ENCODE data around the gene ABCB4.
A peak's percentile ranks its signal among the peaks of the same experiment; 100 is the strongest.

Gene ABCB4

GRCh38 chr7:87391020-87391701 is 84.3 kb downstream of the ABCB4 start:
- Histone ChIP-seq H3K36me3 (ENCODE audit: control insufficient read depth in 4 of 4, insufficient read depth in 4 of 4, low read length in 3 of 4) (peaks cover 4 to 38% (median 9%) of the 10 kb centered on the region in 4 experiments), H3K9me3 (ENCODE audit: control extremely low read depth in 1 of 5, control insufficient read depth in 4 of 5, insufficient read depth in 2 of 5, low read depth in 1 of 5, low read length in 4 of 5) (peaks cover 0 to 9% (median 3%) of the 10 kb centered on the region in 5 experiments), H3K27ac (ENCODE audit: insufficient read depth in 1 of 2, low read depth in 1 of 2, low read length in 2 of 2, poor library complexity in 1 of 2, severe bottlenecking in 2 of 2) (no peak overlapping the region), H3K4me3 (ENCODE audit: control insufficient read depth in 1 of 7, extremely low read depth in 1 of 7, insufficient read depth in 4 of 7, low read depth in 2 of 7, low read length in 6 of 7) (no peak overlapping the region), H3K27me3 (replicated peaks in 2 of 5; ENCODE audit: control insufficient read depth in 4 of 5, insufficient read depth in 5 of 5, low read length in 4 of 5) (no peaks in the 10 kb centered on the region), H3K4me1 (ENCODE audit: control extremely low read depth in 1 of 4, control insufficient read depth in 4 of 4, insufficient read depth in 4 of 4, low read length in 3 of 4) (no peaks in the 10 kb centered on the region)
- WGBS (ENCODE audit: insufficient coverage) = 100% methylated on average over 7 of the region's 8 CpGs
- CTCF ChIA-PET = interaction anchor here (1.4 kb wide), 1 partner anchor 26 kb away, joined by 3 read pairs; no protein-coding TSS in a partner anchor
- DNase-seq = no peak
- POLR2A ChIA-PET = no interaction called here

DNA sequence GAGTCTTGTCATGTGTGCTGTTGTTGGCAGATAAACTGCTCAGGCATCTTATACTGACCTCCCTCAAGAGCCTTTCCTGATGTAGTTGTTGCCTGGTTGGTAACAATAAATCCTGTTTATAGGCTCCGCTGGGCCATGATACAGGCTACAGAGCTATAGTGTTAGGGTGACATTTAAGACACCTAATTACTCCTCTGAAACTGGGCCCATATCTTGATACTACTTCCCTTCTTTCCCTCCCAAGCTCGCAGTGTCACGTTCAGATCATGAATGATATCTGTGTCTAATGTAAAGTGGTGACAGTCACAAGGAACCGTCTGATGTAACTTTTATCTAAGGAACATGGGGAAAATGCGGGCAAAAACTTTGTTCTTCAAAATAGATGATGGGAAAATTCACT is 94.6 kb downstream of the ABCB4 start:
- DNase-seq = no peak
- no peak overlapping the region for H3K27ac ChIP-seq (ENCODE audit: insufficient read depth in 1 of 2, low read depth in 1 of 2, low read length in 2 of 2, poor library complexity in 1 of 2, severe bottlenecking in 2 of 2)
- peaks cover 0 to 7% (median 0%) of the 10 kb centered on the region in 5 experiments for H3K9me3 ChIP-seq (ENCODE audit: control extremely low read depth in 1 of 5, control insufficient read depth in 4 of 5, insufficient read depth in 2 of 5, low read depth in 1 of 5, low read length in 4 of 5)
- H3K36me3 ChIP-seq (ENCODE audit: control insufficient read depth in 4 of 4, insufficient read depth in 4 of 4, low read length in 3 of 4) = peaks cover 2 to 33% (median 10%) of the 10 kb centered on the region in 4 experiments
- CTCF ChIA-PET = interaction anchor here (0.8 to 1.1 kb wide), 2 partner anchors 9 to 62 kb away, joined by 3 read pairs; no protein-coding TSS in a partner anchor
- WGBS (ENCODE audit: insufficient coverage) = 100% methylated on average over 1 of the region's 5 CpGs
- POLR2A ChIA-PET = no interaction called here
- no peak overlapping the region for H3K4me3 ChIP-seq (ENCODE audit: control insufficient read depth in 1 of 7, extremely low read depth in 1 of 7, insufficient read depth in 4 of 7, low read depth in 2 of 7, low read length in 6 of 7)
- no peaks in the 10 kb centered on the region for H3K27me3 ChIP-seq (replicated peaks in 2 of 5; ENCODE audit: control insufficient read depth in 4 of 5, insufficient read depth in 5 of 5, low read length in 4 of 5)
- H3K4me1 ChIP-seq (ENCODE audit: control extremely low read depth in 1 of 4, control insufficient read depth in 4 of 4, insufficient read depth in 4 of 4, low read length in 3 of 4) = no peaks in the 10 kb centered on the region

- no peaks in the 10 kb centered on the region for H3K4me1 ChIP-seq (ENCODE audit: control extremely low read depth in 1 of 4, control insufficient read depth in 4 of 4, insufficient read depth in 4 of 4, low read length in 3 of 4)
- H3K27ac ChIP-seq (ENCODE audit: insufficient read depth in 1 of 2, low read depth in 1 of 2, low read length in 2 of 2, poor library complexity in 1 of 2, severe bottlenecking in 2 of 2) = no peak overlapping the region
- no peaks in the 10 kb centered on the region for H3K27me3 ChIP-seq (replicated peaks in 2 of 5; ENCODE audit: control insufficient read depth in 4 of 5, insufficient read depth in 5 of 5, low read length in 4 of 5)
- ChIA-PET POLR2A (no interaction called here), CTCF (no interaction called here)
- no peaks in the 10 kb centered on the region for H3K9me3 ChIP-seq (ENCODE audit: control extremely low read depth in 1 of 5, control insufficient read depth in 4 of 5, insufficient read depth in 2 of 5, low read depth in 1 of 5, low read length in 4 of 5)
- no peak for DNase-seq
- peaks cover 0 to 2% (median under 1%) of the 10 kb centered on the region in 4 experiments for H3K36me3 ChIP-seq (ENCODE audit: control insufficient read depth in 4 of 4, insufficient read depth in 4 of 4, low read length in 3 of 4)
- H3K4me3 ChIP-seq (ENCODE audit: control insufficient read depth in 1 of 7, extremely low read depth in 1 of 7, insufficient read depth in 4 of 7, low read depth in 2 of 7, low read length in 6 of 7) = no peak overlapping the region
- WGBS (ENCODE audit: insufficient coverage) = 100% methylated on average over 2 of the region's 5 CpGs
Observed at GRCh38 chr7:87375662-87376435, 99.6 kb downstream of the ABCB4 start.

DNA sequence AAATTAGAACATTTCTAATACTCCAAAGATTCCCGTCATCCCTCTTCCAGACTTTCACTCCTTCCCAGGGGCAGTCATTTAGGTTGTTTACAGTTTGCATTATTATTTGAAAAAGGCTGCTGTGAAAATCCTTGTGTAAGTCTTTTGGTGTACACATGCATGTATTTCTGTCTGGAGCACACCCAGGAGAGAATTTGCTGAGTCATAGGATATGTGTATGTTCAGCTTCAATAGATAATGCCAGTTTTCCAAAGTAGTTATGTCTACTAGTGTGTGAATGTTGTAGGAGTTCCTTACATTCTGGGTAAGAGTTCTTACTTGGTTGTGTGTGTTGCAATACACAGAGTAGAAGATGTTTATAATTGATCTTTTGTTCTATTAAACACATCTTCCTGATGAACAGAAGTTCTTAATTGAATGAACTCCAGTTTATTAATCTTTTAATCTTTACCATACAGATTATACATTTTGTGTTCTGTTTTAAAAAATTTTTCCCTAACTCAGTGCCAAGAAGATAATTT is 104.8 kb downstream of the ABCB4 start:
- no peak overlapping the region for H3K27ac ChIP-seq (ENCODE audit: insufficient read depth in 1 of 2, low read depth in 1 of 2, low read length in 2 of 2, poor library complexity in 1 of 2, severe bottlenecking in 2 of 2)
- peak in 2 of 3 donors; percentile 22 to 52 for DNase-seq
- peaks cover 0 to 8% (median 0%) of the 10 kb centered on the region in 4 experiments for H3K36me3 ChIP-seq (ENCODE audit: control insufficient read depth in 4 of 4, insufficient read depth in 4 of 4, low read length in 3 of 4)
- CTCF ChIA-PET = no interaction called here
- H3K4me3 ChIP-seq (ENCODE audit: control insufficient read depth in 1 of 7, extremely low read depth in 1 of 7, insufficient read depth in 4 of 7, low read depth in 2 of 7, low read length in 6 of 7) = no peak overlapping the region
- H3K27me3 ChIP-seq (replicated peaks in 2 of 5; ENCODE audit: control insufficient read depth in 4 of 5, insufficient read depth in 5 of 5, low read length in 4 of 5) = no peaks in the 10 kb centered on the region
- WGBS (ENCODE audit: insufficient coverage) = no CpG with 5 or more reads among the region's 1 CpG
- H3K9me3 ChIP-seq (ENCODE audit: control extremely low read depth in 1 of 5, control insufficient read depth in 4 of 5, insufficient read depth in 2 of 5, low read depth in 1 of 5, low read length in 4 of 5) = no peaks in the 10 kb centered on the region
- peaks cover 0 to 3% (median 0%) of the 10 kb centered on the region in 4 experiments for H3K4me1 ChIP-seq (ENCODE audit: control extremely low read depth in 1 of 4, control insufficient read depth in 4 of 4, insufficient read depth in 4 of 4, low read length in 3 of 4)
- POLR2A ChIA-PET = no interaction called here

GRCh38 chr7:87369216-87369615 is 106.3 kb downstream of the ABCB4 start:
- DNase-seq = no peak
- H3K4me3 ChIP-seq (ENCODE audit: control insufficient read depth in 1 of 7, extremely low read depth in 1 of 7, insufficient read depth in 4 of 7, low read depth in 2 of 7, low read length in 6 of 7) = no peak overlapping the region
- no peak overlapping the region for H3K27ac ChIP-seq (ENCODE audit: insufficient read depth in 1 of 2, low read depth in 1 of 2, low read length in 2 of 2, poor library complexity in 1 of 2, severe bottlenecking in 2 of 2)
- H3K27me3 ChIP-seq (replicated peaks in 2 of 5; ENCODE audit: control insufficient read depth in 4 of 5, insufficient read depth in 5 of 5, low read length in 4 of 5) = no peaks in the 10 kb centered on the region
- H3K36me3 ChIP-seq (ENCODE audit: control insufficient read depth in 4 of 4, insufficient read depth in 4 of 4, low read length in 3 of 4) = peaks cover 0 to 14% (median 3%) of the 10 kb centered on the region in 4 experiments
- peaks cover 0 to 3% (median 0%) of the 10 kb centered on the region in 4 experiments for H3K4me1 ChIP-seq (ENCODE audit: control extremely low read depth in 1 of 4, control insufficient read depth in 4 of 4, insufficient read depth in 4 of 4, low read length in 3 of 4)
- ChIA-PET POLR2A (no interaction called here), CTCF (no interaction called here)
- WGBS (ENCODE audit: insufficient coverage) = 100% methylated on average over 4 of the region's 4 CpGs
- no peaks in the 10 kb centered on the region for H3K9me3 ChIP-seq (ENCODE audit: control extremely low read depth in 1 of 5, control insufficient read depth in 4 of 5, insufficient read depth in 2 of 5, low read depth in 1 of 5, low read length in 4 of 5)

- no peak for DNase-seq
- Histone ChIP-seq H3K4me3 (ENCODE audit: control insufficient read depth in 1 of 7, extremely low read depth in 1 of 7, insufficient read depth in 4 of 7, low read depth in 2 of 7, low read length in 6 of 7) (no peak overlapping the region), H3K27ac (ENCODE audit: insufficient read depth in 1 of 2, low read depth in 1 of 2, low read length in 2 of 2, poor library complexity in 1 of 2, severe bottlenecking in 2 of 2) (no peak overlapping the region), H3K4me1 (ENCODE audit: control extremely low read depth in 1 of 4, control insufficient read depth in 4 of 4, insufficient read depth in 4 of 4, low read length in 3 of 4) (no peaks in the 10 kb centered on the region), H3K27me3 (replicated peaks in 2 of 5; ENCODE audit: control insufficient read depth in 4 of 5, insufficient read depth in 5 of 5, low read length in 4 of 5) (no peaks in the 10 kb centered on the region), H3K36me3 (ENCODE audit: control insufficient read depth in 4 of 4, insufficient read depth in 4 of 4, low read length in 3 of 4) (peaks cover 0 to 15% (median 8%) of the 10 kb centered on the region in 4 experiments), H3K9me3 (ENCODE audit: control extremely low read depth in 1 of 5, control insufficient read depth in 4 of 5, insufficient read depth in 2 of 5, low read depth in 1 of 5, low read length in 4 of 5) (no peaks in the 10 kb centered on the region)
- CTCF ChIA-PET = interaction anchor here (1.1 kb wide), 1 partner anchor 51 kb away, joined by 3 read pairs; no protein-coding TSS in a partner anchor
- POLR2A ChIA-PET = interaction anchor here (0.6 kb wide), 1 partner anchor 23 kb away, joined by 4 read pairs; no protein-coding TSS in a partner anchor
Observed at GRCh38 chr7:87364246-87364645, 111.2 kb downstream of the ABCB4 start.

DNA sequence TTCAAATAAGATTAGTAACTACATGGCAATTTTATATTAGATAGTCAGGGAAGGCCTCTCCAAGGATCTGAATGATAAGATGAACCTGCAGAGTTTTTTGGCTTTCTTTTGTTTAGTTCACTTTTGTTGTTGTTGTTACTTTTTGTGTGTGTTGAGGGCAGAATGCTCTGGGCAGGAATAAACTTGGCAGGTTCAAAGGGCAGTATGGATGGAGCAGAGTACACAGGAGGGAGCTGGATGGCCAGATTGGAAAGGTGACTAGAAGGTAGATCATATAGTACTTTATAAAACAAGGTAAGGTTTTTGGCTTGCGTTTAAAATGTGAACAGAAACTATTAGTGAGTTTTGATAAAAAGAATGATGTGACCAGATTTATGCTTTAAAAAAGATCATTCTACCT is 112.1 kb downstream of the ABCB4 start:
- CTCF ChIA-PET = interaction anchor here (1.1 kb wide), 1 partner anchor 52 kb away, joined by 3 read pairs; no protein-coding TSS in a partner anchor
- WGBS (ENCODE audit: insufficient coverage) = no CpG with 5 or more reads among the region's 1 CpG

More for the DNA sequence above, 112.1 kb downstream of the ABCB4 start:
- H3K4me3 ChIP-seq (ENCODE audit: control insufficient read depth in 1 of 7, extremely low read depth in 1 of 7, insufficient read depth in 4 of 7, low read depth in 2 of 7, low read length in 6 of 7) = no peak overlapping the region
- peaks cover 0 to 15% (median 8%) of the 10 kb centered on the region in 4 experiments for H3K36me3 ChIP-seq (ENCODE audit: control insufficient read depth in 4 of 4, insufficient read depth in 4 of 4, low read length in 3 of 4)
- H3K27me3 ChIP-seq (replicated peaks in 2 of 5; ENCODE audit: control insufficient read depth in 4 of 5, insufficient read depth in 5 of 5, low read length in 4 of 5) = no peaks in the 10 kb centered on the region
- POLR2A ChIA-PET = no interaction called here
- DNase-seq = no peak
- H3K9me3 ChIP-seq (ENCODE audit: control extremely low read depth in 1 of 5, control insufficient read depth in 4 of 5, insufficient read depth in 2 of 5, low read depth in 1 of 5, low read length in 4 of 5) = no peaks in the 10 kb centered on the region
- H3K27ac ChIP-seq (ENCODE audit: insufficient read depth in 1 of 2, low read depth in 1 of 2, low read length in 2 of 2, poor library complexity in 1 of 2, severe bottlenecking in 2 of 2) = no peak overlapping the region
- H3K4me1 ChIP-seq (ENCODE audit: control extremely low read depth in 1 of 4, control insufficient read depth in 4 of 4, insufficient read depth in 4 of 4, low read length in 3 of 4) = no peaks in the 10 kb centered on the region

Measured in common myeloid progenitor, CD34-positive (primary cell).